Kidney (tissue), 14 donors: Measurements from ENCODE around the gene PHF19. TPM values are rescaled to one million over a fixed set of nuclear protein-coding genes. Genes with fewer than 3 reads are reported as not detected.

Source experiments
- DNase-seq, 5 donors: peaks; one replicate each; pipeline ENCODE4 v3.0.0-alpha.2; 2013 to 2020
- FAIRE-seq: peaks from 2 replicates; lab custom pipeline; 2012; peaks lifted over from hg19 to GRCh38; lab: Jason Lieb, UNC
- H3K27ac ChIP-seq, 2 donors: one replicate each; pipeline ENCODE4 v1.7.0; 2013; ENCODE audit warnings: low read depth in 2 of 2, low read length in 2 of 2, inconsistent platforms in 1 of 2
- H3K27me3 ChIP-seq: one replicate; pipeline ENCODE4 v1.7.1; 2013; ENCODE audit warnings: low read length, inconsistent platforms; ENCODE audit not compliant: control insufficient read depth, insufficient read depth
- H3K36me3 ChIP-seq, 3 donors: one replicate each; pipeline versions ENCODE4 v1.7.0 to v1.7.1; 2013; ENCODE audit warnings: low read length in 3 of 3, control low read depth in 1 of 3, inconsistent platforms in 1 of 3; ENCODE audit not compliant: insufficient read depth in 3 of 3, control insufficient read depth in 2 of 3
- H3K4me1 ChIP-seq, 3 donors: one replicate each; pipeline versions ENCODE4 v1.7.0 to v1.7.1; 2013; ENCODE audit warnings: low read length in 3 of 3, inconsistent platforms in 1 of 3, low read depth in 1 of 3; ENCODE audit not compliant: control insufficient read depth in 2 of 3, insufficient read depth in 2 of 3
- H3K4me3 ChIP-seq, 3 donors: one replicate each; pipeline versions ENCODE4 v1.7.0 to v1.8.1; 2013; ENCODE audit warnings: low read length in 3 of 3, control low read depth in 1 of 3, inconsistent platforms in 1 of 3
- H3K9ac ChIP-seq, 3 donors: one replicate each; pipeline versions ENCODE4 v1.7.0 to v1.7.1; 2013; ENCODE audit warnings: low read length in 3 of 3, control low read depth in 1 of 3, inconsistent platforms in 1 of 3
- H3K9me3 ChIP-seq, 3 donors: one replicate each; pipeline versions ENCODE4 v1.7.0 to v1.7.1; 2013; ENCODE audit warnings: low read length in 3 of 3, control low read depth in 1 of 3, inconsistent platforms in 1 of 3; ENCODE audit not compliant: control insufficient read depth in 2 of 3, insufficient read depth in 1 of 3
- intact Hi-C: fragments of 100-400 bp; cut with DNase I; formaldehyde crosslinking; loops from one replicate; pipeline ENCODE4 v1.11.1; 2022
- polyA plus RNA-seq: library from polyadenylated mRNA; stranded (reverse); fragments of 350-450 nt; fragmentation: Illumina TruSeq; extraction: RNeasy Lipid Tissue Mini Kit (QIAGEN cat#74804); gene quantifications from one replicate; pipeline ENCODE4 v1.2.3, GENCODE V29; 2014; ENCODE audit warnings: low read depth, low replicate concordance; ENCODE audit not compliant: insufficient read depth
- total RNA-seq: library from RNA; stranded (reverse); fragmentation: NEBNext Ultra II Directional; extraction: Animal tissue kit (Norgen Biotek cat#: 25700); gene quantifications from one replicate; pipeline ENCODE4 v1.2.1, GENCODE V29; 2021
- TF ChIP-seq, protein P1 (sequence below): IDR thresholded peaks from 3 replicates; pipeline ENCODE4 v1.5.1; 2012; ENCODE audit warnings: mild to moderate bottlenecking, moderate library complexity, borderline replicate concordance; ENCODE audit not compliant: insufficient read depth; ENCODE audit errors: extremely low read depth
- donor health status: control.
- donor health status: control.
- donor health status: control.
- donor health status: control.
- donor health status: control.
- donor health status: DM: yes; HTN: yes; CAD: no.
- donor health status: Normal renal cell carcinoma (clear cell type).

PHF19 gene
- total and polyA plus RNA-seq, 2 donors from 2014 or later = 6.9 to 17.4 TPM

GRCh38 chr9:120901755-120902568 is 25.0 kb upstream of the PHF19 start:
- no peaks in the 10 kb centered on the region for H3K36me3 ChIP-seq
- DNase-seq = no peak
- TF ChIP-seq, protein P1, sequence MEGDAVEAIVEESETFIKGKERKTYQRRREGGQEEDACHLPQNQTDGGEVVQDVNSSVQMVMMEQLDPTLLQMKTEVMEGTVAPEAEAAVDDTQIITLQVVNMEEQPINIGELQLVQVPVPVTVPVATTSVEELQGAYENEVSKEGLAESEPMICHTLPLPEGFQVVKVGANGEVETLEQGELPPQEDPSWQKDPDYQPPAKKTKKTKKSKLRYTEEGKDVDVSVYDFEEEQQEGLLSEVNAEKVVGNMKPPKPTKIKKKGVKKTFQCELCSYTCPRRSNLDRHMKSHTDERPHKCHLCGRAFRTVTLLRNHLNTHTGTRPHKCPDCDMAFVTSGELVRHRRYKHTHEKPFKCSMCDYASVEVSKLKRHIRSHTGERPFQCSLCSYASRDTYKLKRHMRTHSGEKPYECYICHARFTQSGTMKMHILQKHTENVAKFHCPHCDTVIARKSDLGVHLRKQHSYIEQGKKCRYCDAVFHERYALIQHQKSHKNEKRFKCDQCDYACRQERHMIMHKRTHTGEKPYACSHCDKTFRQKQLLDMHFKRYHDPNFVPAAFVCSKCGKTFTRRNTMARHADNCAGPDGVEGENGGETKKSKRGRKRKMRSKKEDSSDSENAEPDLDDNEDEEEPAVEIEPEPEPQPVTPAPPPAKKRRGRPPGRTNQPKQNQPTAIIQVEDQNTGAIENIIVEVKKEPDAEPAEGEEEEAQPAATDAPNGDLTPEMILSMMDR = no peak
- no peak for FAIRE-seq
- no peak overlapping the region for H3K4me3 ChIP-seq
- intact Hi-C loops = no loop called here
- no peaks in the 10 kb centered on the region for H3K27me3 ChIP-seq
- no peak overlapping the region for H3K9ac ChIP-seq
- no peak overlapping the region for H3K27ac ChIP-seq
- H3K4me1 ChIP-seq = no peaks in the 10 kb centered on the region
- H3K9me3 ChIP-seq = no peaks in the 10 kb centered on the region

DNA sequence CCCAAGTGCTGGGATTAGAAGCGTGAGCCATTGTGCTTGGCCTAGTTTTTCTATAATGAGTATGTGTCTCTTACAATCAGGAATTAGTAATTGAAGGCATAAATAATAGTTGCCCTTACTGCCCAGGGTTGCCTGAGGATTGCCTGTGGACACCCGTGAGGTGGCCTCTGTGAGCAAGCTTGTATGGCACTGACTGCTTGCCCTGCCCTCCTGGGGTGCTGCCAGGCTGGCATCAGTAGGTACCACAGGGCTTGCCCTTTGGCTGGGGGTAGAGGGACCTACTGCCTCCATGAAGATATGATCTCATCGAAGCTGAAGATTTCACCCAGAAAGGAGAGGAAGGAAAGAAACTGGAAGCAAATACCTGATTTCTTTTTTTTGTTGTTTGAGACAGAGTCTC is 23.8 kb upstream of the PHF19 start:
- H3K27me3 ChIP-seq = no peaks in the 10 kb centered on the region
- no peaks in the 10 kb centered on the region for H3K9me3 ChIP-seq
- no peaks in the 10 kb centered on the region for H3K36me3 ChIP-seq
- no peak overlapping the region for H3K4me3 ChIP-seq
- intact Hi-C loops = no loop called here
- FAIRE-seq (no peak), DNase-seq (no peak)
- no peaks in the 10 kb centered on the region for H3K4me1 ChIP-seq
- H3K27ac ChIP-seq = no peak overlapping the region
- H3K9ac ChIP-seq = no peak overlapping the region
- TF ChIP-seq, protein P1 = no peak

DNA sequence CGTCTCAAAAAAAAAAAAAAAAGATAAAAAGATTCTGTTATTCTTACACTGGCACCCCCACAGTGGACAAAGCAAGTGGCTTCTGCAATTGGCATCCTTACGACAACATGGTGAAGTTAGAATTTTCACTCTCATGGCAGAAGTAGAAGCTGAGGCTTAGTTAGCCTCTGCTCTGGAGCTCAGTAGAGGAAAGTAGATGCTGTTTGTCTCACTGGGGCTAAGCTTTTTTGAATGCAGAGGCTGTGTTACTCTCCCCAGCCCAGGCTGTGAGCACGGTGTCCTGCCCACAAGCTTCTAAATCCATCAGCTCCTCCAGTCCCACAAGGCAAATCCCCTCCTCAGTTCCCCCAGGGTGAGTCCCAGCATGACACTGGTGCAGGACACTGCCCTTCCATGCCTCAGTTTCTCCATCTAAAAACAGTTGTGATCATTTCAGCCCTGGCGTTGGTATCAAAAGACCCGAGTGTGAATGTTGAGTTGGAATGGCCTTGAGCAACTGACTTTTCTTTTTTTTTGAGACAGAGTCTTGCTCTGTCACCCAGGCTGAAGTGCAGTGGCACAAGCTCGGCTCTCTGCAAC is 22.6 kb upstream of the PHF19 start:
- no peaks in the 10 kb centered on the region for H3K27me3 ChIP-seq
- H3K9me3 ChIP-seq = no peaks in the 10 kb centered on the region
- H3K4me1 ChIP-seq = no peaks in the 10 kb centered on the region
- H3K9ac ChIP-seq = no peak overlapping the region
- H3K27ac ChIP-seq = no peak overlapping the region
- intact Hi-C loops = no loop called here
- no peaks in the 10 kb centered on the region for H3K36me3 ChIP-seq
- TF ChIP-seq, protein P1 = no peak
- DNase-seq (no peak), FAIRE-seq (no peak)
- no peak overlapping the region for H3K4me3 ChIP-seq
